Measurements from ENCODE around the gene SLC43A2.
A peak's percentile ranks its signal among the peaks of the same experiment; 100 is the strongest.
"Not testable (repeated sequence)": the region's sequence is repeated elsewhere in the genome, so short reads cannot be mapped to it uniquely, and the experiment has no call there.

Gene SLC43A2

GRCh38 chr17:1592751-1593629 is 35.6 kb downstream of the SLC43A2 start:
- DNase-seq (ENCODE audit: extremely low spot score, insufficient read length, low read depth) (peak; percentile 71), FAIRE-seq (peak; percentile 94)

- DNase-seq (ENCODE audit: extremely low spot score, insufficient read length, low read depth) (no peak), FAIRE-seq (no peak)
Measured at GRCh38 chr17:1591474-1592090, 37.1 kb downstream of the SLC43A2 start.

- FAIRE-seq (no peak), DNase-seq (ENCODE audit: extremely low spot score, insufficient read length, low read depth) (no peak)
Measured at GRCh38 chr17:1590747-1591473, 37.7 kb downstream of the SLC43A2 start.

- FAIRE-seq = no peak
- DNase-seq (ENCODE audit: extremely low spot score, insufficient read length, low read depth) = no peak
Measured at GRCh38 chr17:1590029-1590746, 38.4 kb downstream of the SLC43A2 start.

- no peak for FAIRE-seq
- no peak for DNase-seq (ENCODE audit: extremely low spot score, insufficient read length, low read depth)
Measured at GRCh38 chr17:1588821-1589585, 39.6 kb downstream of the SLC43A2 start.

GRCh38 chr17:1584167-1584566 is 44.5 kb downstream of the SLC43A2 start:
- no peak for FAIRE-seq
- DNase-seq (ENCODE audit: extremely low spot score, insufficient read length, low read depth) = no peak

GRCh38 chr17:1583556-1583955 is 45.1 kb downstream of the SLC43A2 start:
- FAIRE-seq (no peak), DNase-seq (ENCODE audit: extremely low spot score, insufficient read length, low read depth) (no peak)

- no peak for FAIRE-seq
- DNase-seq (ENCODE audit: extremely low spot score, insufficient read length, low read depth) = no peak
Measured at GRCh38 chr17:1582374-1582773, 46.3 kb downstream of the SLC43A2 start.

GRCh38 chr17:1580979-1581676 is 47.5 kb downstream of the SLC43A2 start:
- DNase-seq (ENCODE audit: extremely low spot score, insufficient read length, low read depth) (no peak), FAIRE-seq (no peak)

- DNase-seq (ENCODE audit: extremely low spot score, insufficient read length, low read depth) (no peak), FAIRE-seq (no peak)
Measured at GRCh38 chr17:1578029-1578428, 50.6 kb downstream of the SLC43A2 start.

- FAIRE-seq (no peak), DNase-seq (ENCODE audit: extremely low spot score, insufficient read length, low read depth) (no peak)
Measured at GRCh38 chr17:1577583-1578013, 51.0 kb downstream of the SLC43A2 start.

GRCh38 chr17:1577182-1577581 is 51.5 kb downstream of the SLC43A2 start:
- no peak for FAIRE-seq
- no peak for DNase-seq (ENCODE audit: extremely low spot score, insufficient read length, low read depth)

GRCh38 chr17:1576500-1576899 is 52.1 kb downstream of the SLC43A2 start:
- FAIRE-seq (no peak), DNase-seq (ENCODE audit: extremely low spot score, insufficient read length, low read depth) (no peak)

- no peak for FAIRE-seq
- DNase-seq (ENCODE audit: extremely low spot score, insufficient read length, low read depth) = no peak
Measured at GRCh38 chr17:1574697-1575471, 53.8 kb downstream of the SLC43A2 start.

- FAIRE-seq = peak; percentile 41
- peak; percentile 81 for DNase-seq (ENCODE audit: extremely low spot score, insufficient read length, low read depth)
Measured at GRCh38 chr17:1573932-1574696, 54.5 kb downstream of the SLC43A2 start.

- not testable (repeated sequence) for DNase-seq (ENCODE audit: extremely low spot score, insufficient read length, low read depth); FAIRE-seq
Measured at GRCh38 chr17:1572646-1573045, 56.0 kb downstream of the SLC43A2 start.

- DNase-seq (ENCODE audit: extremely low spot score, insufficient read length, low read depth) = no peak
- FAIRE-seq = no peak
Measured at GRCh38 chr17:1571341-1571704, 57.3 kb downstream of the SLC43A2 start.
